ENCODE results near the gene FGD4.

Gene FGD4

DNA sequence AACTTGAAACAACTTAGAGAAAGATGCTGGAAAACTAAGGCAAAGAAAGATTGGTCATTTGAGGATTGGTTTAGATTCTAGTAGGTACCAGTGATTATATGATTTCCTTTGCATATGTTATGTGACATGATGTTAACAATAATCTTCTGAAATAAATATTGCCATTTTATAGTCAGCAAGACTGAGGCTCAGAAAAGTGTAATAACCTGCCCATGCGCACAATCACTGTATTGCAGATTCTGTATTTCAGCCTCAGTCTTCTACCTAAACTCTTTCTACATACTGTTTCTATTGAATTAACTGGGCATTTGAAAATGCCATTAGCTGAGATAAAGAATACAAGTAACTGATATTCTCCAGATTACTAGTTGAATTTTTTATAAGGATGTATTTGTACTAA is 61.3 kb downstream of the FGD4 start:
- no peak for DNase-seq

DNA sequence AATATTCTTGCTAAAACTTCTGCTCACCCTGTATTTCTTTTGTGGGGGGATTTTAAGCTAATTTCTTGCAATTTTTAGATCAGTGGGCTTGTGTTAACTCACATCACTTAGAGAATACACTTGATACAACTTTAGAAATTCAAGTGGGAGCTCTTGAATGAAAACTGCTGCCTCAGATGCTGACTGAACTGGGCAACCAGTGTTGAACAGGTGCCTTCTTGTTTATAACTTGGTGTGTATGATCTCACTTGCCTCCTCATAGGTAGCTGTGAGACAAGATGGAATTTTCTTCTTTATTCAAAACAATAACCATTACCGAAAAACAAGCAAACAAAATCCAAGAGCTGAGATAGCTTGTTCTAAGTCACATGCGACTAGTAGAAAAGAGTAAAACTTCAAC is 63.5 kb downstream of the FGD4 start:
- DNase-seq = no peak

DNA sequence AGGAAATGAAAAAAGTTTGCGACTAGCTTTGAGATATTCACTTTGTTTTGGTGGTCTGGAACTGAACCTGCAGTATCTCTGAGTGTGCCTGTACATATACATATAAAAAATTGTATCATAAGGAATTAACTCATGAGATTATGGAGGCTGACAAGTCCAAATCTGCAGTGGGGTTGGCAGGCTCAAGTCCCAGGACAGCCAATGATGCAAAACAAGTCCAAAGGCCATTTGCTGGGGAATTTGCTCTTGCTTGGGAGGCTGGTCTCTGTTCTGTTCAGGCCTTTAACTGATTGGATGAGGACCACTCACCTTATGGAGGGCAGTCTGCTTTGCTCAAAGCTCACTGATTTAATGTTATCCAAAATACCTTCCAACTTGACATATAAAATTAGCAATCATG is 66.8 kb downstream of the FGD4 start:
- DNase-seq = no peak

DNA sequence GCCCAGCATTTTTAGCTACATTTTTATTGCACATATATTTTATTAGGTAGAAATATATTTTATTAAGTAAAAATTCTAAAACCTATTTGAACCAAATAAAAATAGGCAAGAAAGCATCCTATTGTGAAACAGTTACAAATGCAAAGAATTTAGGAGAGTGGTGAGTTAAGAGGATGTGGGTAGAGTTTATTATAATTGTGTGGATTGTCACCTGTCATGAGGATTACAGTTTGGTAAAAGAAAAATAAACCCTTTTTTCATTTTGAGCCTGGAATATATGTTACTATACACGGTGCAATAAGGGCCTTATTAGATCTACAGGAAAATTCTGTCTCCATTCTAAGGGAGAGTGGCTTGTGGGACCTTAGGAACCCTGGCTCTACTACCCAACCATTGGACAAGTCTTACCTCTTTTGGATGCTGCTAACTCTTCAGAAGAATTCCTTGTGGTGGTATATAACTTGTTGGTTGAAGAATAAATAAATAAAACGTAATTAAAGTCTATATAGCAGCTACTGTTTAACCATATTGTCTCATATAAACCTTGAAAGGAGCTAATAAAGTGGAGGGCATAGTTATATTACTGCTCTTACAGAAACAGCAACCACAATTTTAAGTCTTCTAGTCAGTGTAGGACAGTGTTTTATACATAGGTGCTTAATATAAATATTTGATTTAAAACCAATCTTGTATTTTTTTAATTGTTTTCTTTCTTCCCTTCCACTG is 67.8 kb downstream of the FGD4 start:
- DNase-seq = no peak

DNA sequence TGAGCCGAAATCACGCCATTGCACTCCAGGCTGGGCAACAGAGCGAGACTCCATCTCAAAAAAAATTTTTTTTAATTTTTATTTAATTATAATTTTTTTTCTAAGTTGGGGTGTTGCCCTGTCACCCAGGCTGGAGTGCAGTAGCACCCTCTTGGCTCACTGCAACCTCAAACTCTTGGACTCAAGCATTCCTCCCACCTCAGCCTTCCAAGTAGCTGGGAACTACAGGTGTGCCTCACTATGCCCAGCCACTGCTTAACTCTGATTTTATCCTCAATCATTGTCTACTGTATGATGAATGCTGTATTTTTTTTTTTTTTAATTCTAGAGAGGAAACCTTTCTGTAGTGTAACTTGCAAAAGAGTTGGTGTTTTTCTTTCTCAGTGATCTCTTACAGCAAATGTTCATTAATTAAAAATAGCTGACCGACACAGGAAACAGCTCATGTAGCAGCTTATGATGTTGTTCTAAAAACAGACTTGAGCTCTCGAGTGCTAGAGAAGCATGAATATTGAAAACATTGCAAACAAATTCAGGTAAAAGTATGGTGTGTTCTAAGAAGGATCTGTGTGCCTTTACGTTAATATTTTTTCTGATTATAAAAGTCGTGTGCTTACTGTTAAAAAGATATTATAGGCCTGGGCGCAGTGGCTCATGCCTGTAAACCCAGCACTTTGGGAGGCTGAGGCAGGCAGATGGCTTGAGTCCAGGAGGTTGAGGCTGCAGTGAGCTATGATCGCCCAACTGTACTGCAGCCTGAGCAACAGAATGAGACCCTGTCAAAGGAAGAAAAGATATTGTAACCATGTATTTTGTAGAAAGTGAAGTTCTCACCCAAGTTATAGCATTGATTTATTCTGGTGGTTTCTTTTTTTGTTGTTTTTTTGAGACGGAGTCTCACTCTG is 68.9 kb downstream of the FGD4 start:
- DNase-seq = no peak

DNA sequence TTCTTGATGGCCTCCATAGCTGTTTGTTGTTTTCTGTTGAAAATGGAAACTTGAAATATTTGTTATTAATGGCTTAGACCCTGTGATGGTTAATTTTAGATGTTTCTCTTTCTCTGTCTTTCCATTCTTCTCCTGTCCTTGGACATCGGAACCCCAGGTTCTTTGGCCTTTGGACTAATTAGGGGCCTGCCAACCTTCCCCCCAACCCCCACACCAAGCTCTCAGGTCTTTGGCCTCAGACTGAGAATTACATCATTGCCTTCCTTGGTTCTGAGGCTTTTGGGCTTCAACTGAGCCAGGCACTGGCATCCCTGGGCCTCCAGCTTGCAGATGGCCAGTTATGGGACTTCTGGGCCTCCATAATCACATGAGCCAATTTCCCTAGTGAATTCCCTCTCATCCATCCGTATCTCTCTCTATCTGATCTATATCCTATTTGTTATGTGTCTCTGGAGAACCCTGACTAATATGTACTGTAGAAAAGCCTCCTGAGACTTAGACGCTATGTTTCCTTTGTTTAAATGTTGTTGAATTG is 71.6 kb downstream of the FGD4 start:
- no peak for DNase-seq

DNA sequence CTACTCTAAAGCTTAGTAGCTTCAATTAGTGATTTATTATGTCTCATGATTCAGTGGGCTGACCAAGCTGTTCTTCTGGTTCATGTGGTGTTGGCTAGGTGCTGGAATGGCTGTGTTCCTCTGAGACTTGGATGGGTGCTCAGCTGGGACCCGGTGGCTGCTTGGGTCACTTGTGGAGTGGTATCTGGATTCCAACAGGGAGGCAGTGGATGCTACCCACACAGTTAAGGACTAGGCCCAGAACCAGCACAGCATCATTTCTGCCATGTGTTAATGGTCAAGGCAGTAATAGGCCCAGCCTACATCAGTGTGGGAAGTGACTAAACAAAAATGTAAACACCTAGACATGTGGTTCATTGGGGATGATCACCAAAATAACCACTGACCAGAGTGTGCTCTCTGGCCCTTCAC is 72.2 kb downstream of the FGD4 start:
- no peak for DNase-seq

DNA sequence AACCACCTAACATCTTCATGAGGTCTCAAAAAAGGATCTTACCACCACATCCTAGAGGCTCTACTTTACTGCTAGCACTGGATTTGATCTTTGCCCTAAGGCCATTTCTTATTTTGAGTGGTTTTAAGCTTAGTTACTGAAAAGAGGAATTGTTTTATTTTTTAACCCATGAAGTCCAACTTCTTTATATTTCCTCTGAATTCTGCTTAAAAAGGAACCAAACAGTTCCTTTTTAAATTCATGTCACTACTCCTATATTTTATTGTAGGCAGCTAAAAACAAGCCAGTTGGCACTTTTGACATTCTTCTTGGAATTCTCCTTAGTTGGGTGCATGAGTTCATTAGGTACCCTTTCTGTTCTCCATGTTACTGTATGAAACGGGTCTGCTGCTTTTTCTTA is 76.4 kb downstream of the FGD4 start:
- DNase-seq = no peak

DNA sequence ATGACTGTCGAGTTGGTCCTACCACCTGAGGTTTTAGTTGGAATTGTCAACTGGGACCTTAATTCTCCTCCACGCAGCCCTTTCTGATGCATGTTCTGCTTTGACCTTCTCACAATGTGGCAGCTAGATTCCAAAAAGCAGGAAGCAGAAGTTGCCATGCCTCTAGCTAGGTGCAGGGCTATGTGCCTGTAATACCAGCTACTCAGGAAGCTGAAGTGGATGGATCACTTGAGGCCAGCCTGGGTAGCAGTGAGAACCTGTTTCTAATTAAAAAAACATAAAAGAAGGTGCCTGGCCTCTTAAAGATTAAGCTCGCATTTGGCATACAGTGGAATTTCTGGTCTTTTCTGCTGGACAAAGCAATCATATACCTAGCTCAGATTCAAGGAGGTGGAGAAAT is 77.1 kb downstream of the FGD4 start:
- DNase-seq = no peak

DNA sequence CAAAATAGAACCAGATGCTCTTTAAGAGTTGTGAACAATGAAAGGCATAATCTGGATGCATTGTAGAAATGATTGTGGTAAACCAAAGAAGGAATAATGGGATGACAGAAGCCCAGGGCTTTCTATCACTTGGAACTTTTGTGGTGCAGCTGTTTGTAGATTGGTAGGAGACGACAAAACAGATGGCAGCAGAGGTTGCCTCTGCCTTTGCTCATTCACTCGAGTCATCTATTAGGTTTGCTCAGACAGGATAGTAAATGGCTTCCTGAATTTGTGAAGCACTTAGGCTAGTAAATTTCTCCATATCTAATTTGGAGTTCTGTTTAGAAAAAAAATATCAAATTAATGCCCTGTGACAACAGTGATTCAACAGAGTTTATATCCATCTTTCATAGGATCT is 78.4 kb downstream of the FGD4 start:
- peak; percentile 51 for DNase-seq

DNA sequence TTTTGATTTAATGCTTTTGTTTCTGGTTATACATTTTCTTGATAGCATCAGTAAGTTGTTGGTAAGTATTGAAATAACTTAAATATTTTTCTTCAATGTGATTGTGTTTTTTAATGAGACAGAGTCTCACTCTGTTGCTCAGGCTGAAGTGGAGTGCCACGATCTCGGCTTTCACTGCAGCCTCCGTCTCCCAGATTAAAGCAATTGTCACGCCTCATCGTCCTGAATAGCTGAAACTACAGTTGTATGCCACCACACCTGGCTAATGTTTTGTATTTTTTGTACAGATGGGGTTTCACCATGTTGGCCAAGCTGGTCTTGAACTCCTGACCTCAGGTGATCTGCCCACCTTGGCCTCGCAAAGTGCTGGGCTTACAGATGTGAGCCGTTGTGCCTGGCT is 78.8 kb downstream of the FGD4 start:
- no peak for DNase-seq

DNA sequence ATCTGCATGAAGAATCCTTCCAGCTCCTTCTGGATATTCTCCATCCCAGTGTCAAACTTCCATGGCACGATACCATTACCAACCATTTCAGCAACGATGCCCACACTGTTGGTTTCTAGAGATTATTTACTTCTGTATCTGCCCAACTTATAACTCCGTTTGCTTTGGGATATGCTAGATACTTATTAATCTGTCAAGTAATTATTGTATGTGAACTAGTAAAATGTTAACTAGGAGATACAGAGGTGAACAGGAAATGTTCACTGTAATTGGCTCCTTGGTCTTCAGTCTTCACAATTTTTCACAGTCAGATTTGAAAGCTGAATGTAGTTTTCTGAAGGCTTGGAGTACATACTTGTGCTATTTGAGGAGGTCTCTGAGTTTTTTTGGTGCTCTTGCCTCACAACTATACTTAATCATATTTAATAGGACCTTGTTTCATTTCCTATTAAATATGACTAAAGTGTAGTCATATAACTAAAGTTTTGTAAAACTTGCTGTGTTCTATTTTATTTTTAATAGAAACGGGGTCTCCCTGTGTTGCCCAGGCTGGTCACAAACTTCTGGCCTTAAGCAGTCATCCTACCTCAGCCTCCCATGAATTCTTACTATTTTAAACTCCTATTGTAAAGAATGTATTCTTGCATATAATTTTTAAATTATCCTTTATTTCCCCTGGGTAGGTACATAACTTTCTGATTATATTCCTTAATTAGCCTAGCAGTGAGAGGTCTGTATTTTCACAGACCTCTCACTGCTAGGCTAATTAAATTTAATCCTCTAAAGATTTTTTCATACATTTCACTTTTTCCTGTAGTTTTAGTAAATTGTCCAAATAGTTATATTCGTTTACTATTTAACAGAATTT is 79.7 kb downstream of the FGD4 start:
- no peak for DNase-seq

DNA sequence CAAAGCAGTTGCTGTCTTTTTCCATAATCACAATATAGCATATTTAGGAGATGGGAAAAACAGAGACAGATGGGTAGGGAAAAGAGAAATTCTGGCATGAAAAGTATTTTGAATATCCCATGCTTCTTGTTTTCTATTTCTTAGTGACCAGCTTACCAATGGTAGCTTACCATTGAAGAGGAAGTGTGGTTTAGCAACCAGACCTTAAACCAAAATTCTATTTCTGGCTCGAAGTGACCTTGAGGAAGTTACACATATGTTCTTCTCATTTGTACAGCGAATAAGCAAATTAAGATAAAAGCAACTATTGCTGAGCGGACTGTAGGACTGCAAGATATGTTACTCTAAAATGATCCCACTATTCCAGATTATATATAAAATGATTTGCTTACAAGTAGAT is 82.9 kb downstream of the FGD4 start:
- DNase-seq = no peak

DNA sequence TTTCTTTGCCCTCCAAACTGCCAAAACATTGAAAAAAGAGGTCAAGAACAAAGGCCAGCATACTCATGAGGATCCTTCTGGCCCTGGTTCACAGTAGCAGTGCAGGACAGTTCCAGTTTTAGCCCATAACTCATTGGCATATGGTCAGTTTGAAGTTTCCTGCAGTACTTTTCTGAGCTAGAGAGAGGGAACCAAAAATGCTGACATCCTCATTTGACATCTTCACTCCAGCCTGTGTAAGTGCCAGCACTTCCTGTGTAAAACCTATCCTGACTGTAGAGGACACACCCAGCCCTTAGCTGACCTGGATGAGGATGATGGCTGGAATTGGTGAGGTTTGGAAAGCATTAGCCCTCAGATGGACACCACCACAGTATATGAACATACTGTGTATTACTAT is 84.1 kb downstream of the FGD4 start:
- DNase-seq = no peak

DNA sequence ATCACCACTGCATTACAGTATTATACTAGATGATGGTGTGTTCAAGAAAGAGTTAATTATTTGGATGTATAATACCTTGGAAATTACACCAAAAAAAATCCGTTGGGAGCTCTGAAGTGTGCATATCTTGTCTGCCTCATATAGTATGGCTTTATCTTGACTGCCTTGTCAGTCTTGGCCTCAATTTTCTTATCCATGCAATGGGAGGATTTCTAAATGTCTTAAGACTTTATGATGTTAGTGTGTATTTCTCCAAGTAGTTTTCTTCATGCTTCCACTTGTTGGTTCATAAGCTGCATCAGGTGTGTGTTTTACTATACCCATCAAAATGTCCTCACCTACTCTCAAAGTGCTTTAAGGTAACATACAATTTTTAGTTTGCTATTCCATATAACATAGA is 84.6 kb downstream of the FGD4 start:
- no peak for DNase-seq

DNA sequence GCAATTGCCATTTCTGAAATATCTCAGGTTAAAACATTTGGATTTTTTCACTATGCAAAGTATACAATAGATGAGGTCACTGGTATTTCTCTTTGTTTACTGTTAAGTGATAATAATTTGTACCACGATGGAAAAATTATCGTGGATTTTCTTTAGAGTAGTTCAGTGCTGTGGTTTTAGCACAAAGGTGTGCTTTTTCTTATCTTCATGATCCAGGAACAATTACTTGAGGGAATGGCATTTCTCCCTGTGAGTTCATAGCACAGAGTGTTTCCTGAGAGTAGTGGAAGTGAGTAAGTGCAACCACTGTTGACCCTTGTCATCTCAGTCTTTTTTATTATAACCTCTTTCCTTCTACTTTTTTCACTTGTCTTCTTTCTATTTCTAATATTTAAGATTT is 86.8 kb downstream of the FGD4 start:
- DNase-seq = no peak

DNA sequence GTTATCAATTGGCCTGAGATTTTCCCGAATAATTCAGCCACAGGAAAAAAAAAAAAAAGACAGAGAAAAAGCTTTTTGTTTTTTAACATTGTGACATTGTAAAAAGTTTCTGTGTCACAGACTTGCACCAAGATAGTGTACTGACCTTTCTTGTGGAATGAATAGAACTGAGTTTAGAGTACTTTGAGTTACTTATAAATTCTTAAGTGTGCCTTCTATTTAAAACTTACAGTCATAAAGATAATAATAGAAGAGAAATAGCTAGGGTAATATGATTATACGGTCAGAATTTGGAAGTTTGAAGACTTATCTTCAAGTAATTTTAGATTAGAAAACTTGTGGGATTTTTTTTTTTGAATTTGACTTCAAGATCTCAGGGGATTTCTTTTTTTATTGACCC is 88.8 kb downstream of the FGD4 start:
- no peak for DNase-seq

DNA sequence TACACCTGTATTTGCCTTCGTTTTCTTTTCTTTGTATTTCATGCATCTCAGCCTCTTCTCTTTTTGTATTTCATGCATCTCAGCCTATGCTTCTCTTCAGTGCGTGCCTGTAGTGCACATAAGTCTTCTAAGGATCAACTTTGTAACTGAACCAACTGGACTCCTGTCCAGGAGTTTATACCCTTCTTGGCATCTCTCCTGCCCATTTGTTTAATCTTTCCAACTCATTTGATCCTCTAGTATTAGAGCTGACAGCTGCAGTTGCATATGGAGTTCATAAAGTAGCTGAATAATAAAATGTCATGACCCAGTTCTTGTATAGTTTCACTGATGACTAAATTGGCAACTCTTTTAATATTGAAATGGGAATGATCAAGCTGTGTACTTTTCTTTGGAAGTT is 89.7 kb downstream of the FGD4 start:
- no peak for DNase-seq

DNA sequence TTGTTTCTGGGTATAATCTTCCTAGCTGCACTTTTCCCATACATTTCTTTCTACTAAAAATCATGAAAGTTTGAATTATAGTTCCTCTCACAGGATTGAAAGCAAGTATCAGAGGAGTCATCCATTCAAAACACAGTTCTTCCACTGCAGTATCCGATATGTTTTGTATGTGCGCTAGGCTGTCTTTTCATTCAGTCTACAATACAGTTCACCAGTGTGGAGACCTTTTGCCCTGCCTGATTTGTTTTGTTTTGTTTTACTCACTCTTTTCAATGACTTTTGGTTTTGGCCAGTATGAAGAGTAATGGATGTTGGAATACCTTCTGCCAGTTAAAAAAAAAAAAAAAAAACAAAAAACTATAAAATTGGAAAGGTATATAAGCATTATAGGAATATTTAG is 91.4 kb downstream of the FGD4 start:
- DNase-seq = no peak

DNA sequence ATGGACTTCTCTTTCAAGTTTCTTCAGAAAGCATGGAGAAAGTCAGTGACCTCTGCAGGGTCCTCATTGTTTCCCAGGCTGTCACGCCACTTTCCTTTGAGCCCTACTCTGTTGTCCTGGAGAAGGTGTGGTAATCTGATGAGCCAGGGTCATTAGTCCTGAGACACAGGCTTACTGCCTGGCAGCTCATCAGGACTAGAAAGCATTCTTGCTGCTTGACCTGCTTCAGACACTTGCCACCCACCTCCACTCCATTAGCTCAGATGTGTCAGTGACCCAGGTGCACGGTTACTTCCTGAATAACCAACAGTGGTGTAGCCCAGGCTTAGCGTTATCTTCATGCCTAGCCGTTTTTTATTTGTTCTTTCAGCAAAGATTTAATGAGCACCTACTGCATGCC is 93.9 kb downstream of the FGD4 start:
- no peak for DNase-seq

DNA sequence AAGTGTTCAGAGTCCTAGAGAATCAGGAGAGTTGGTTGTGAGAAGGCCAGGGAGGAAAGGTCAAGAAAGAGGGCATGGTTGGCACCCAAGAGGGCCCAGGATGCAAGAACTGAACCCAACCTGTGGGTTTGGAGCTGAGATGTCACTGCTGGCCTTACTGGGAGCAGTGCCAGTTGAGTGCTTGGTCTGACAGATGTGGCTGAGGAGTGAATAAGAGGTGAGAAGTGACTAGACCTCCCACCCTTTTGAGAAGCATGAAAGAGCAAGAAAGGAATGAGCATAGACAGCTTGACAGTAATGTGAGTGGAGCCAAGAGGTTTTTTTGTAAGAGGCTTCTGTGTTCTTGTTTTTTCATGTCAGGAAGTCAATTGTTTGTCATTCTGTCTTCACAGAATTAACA is 95.3 kb downstream of the FGD4 start:
- DNase-seq = no peak

DNA sequence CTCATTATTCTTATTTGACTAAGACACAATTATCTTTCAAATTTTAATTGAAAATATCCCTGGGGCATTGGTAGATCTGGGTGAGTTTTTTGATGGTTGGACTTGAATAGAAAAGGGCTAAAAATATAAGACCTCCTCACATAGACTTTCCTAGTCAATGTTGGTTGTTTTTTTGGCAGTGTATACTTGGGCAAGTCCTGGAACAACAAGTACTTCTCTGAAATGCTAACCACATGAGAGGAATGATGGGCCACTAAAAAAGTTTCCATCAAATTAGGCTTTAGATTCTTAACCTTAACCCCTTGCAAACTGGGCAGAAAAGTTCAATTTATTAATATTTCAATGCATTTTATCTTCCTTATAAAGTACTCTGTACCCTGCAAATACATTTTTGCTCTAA is 97.6 kb downstream of the FGD4 start:
- DNase-seq = no peak

DNA sequence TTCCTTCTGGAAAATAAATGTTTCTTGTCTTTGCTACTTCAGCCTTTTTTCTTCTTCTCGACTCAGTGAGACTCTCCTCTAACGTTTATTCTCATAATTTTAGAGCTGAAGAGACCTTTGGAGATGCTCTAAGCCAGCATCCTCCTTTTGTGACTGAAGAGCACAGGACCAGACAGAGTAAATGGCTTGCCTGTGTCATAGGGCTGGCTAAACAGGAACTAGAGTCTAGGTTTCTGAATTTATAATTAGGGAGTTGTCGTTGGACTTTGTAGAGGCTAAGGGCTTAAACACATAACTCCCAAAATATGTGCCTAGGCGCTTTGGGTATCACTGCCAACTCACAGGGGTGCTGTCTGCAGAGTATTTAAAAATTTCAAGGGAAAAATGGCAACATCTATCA is 98.5 kb downstream of the FGD4 start:
- DNase-seq = no peak

All from NCI-H2171 (cell line).